Measurements from ENCODE around the gene ZNF486. TPM values are rescaled to one million over a fixed set of nuclear protein-coding genes. Genes with fewer than 3 reads are reported as not detected.

ZNF486 gene
- total and polyA plus RNA-seq, 2 experiments from 2014 or later: 1.8 to 14.7 TPM

DNA sequence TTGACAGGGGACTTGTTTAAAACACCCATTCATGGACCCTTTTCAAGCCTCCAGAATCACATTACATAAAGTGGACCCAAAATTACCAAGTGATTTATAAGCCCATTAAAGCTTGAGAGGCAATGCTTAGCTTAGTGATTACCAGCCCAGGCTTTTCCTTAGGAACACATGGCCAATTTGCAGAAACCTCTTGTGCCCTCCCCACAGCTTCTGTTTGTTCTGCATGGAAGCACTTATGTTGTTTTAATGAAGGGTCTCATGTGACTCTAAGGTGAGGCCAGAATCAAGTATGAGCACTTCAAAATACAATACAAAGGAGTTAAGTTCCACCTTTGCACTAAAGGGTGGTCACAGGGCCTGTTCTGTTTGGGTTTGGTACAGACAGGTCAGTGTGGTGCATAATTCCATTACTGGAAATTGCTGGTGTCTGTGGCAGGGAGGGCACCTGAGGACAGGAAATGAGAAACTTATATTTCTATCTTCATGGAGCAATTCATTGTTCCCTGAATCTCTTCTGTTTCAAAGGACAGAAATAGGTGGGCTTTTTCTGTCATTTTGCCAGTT lies 15.3 kb downstream of the ZNF486 start:
- H3K9me2 ChIP-seq (replicated peaks; ENCODE audit: insufficient read depth): no peaks in the 10 kb centered on the region
- TF ChIP-seq, protein P1, sequence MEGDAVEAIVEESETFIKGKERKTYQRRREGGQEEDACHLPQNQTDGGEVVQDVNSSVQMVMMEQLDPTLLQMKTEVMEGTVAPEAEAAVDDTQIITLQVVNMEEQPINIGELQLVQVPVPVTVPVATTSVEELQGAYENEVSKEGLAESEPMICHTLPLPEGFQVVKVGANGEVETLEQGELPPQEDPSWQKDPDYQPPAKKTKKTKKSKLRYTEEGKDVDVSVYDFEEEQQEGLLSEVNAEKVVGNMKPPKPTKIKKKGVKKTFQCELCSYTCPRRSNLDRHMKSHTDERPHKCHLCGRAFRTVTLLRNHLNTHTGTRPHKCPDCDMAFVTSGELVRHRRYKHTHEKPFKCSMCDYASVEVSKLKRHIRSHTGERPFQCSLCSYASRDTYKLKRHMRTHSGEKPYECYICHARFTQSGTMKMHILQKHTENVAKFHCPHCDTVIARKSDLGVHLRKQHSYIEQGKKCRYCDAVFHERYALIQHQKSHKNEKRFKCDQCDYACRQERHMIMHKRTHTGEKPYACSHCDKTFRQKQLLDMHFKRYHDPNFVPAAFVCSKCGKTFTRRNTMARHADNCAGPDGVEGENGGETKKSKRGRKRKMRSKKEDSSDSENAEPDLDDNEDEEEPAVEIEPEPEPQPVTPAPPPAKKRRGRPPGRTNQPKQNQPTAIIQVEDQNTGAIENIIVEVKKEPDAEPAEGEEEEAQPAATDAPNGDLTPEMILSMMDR (IDR thresholded peaks at IDR 0.05; ENCODE audit: poor library complexity): no peak
- no peak for TF ChIP-seq EZH2 (IDR thresholded peaks at IDR 0.05; ENCODE audit: borderline replicate concordance)
- TF ChIP-seq EZH2phosphoT487 (IDR thresholded peaks at IDR 0.05; ENCODE audit: low read depth, severe bottlenecking, unreplicated experiment): no peak
- no peak for DNase-seq (ENCODE audit: low spot score)
- H3K36me3 ChIP-seq (replicated peaks; ENCODE audit: insufficient read depth, low read depth): no peaks in the 10 kb centered on the region
- H3K4me3 ChIP-seq: no peak overlapping the region
- H4K20me1 ChIP-seq (ENCODE audit: insufficient read depth, poor library complexity, severe bottlenecking): no peaks in the 10 kb centered on the region
- no peaks in the 10 kb centered on the region for H3K4me1 ChIP-seq (ENCODE audit: insufficient read depth)
- H2AFZ ChIP-seq: no peak overlapping the region
- H3K27me3 ChIP-seq: no peaks in the 10 kb centered on the region
- H3K79me2 ChIP-seq: peaks cover 40% of the 10 kb centered on the region
- H3K27ac ChIP-seq: no peak overlapping the region
- no peak overlapping the region for H3K4me2 ChIP-seq
- no peaks in the 10 kb centered on the region for H3K9me3 ChIP-seq (ENCODE audit: low read depth)

DNA sequence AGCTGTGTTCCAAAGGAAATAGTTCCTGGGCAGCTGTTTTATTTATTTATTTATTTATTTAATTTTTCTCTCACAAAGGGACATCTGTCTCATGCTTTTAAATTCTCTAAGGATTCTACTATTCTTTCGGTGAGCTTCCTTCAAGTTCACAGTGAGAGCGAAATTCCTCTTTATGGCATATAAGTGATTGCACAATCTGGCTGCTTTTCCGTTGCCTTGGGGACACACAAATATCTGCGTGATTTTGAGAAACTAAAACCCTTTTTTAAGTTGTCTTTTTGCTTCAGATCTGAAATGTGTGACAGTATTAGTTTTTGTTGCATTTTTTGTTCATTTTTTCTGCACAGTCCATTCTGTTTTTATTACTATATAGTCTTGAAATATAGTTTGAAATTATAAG lies 19.2 kb downstream of the ZNF486 start:
- Histone ChIP-seq H3K27ac (no peak overlapping the region), H2AFZ (no peak overlapping the region), H3K79me2 (peaks cover 18% of the 10 kb centered on the region), H3K4me2 (no peak overlapping the region), H3K36me3 (replicated peaks; ENCODE audit: insufficient read depth, low read depth) (peaks cover 14% of the 10 kb centered on the region), H3K4me1 (ENCODE audit: insufficient read depth) (no peaks in the 10 kb centered on the region), H3K27me3 (no peaks in the 10 kb centered on the region), H3K4me3 (no peak overlapping the region), H3K9me2 (replicated peaks; ENCODE audit: insufficient read depth) (no peaks in the 10 kb centered on the region), H3K9me3 (ENCODE audit: low read depth) (peaks cover 6% of the 10 kb centered on the region), H4K20me1 (ENCODE audit: insufficient read depth, poor library complexity, severe bottlenecking) (no peaks in the 10 kb centered on the region)
- 92% methylated on average over 4 of the region's 4 CpGs for WGBS (ENCODE audit: low lambda C conversion rate, missing lambda C conversion rate)
- TF ChIP-seq, protein P1 (IDR thresholded peaks at IDR 0.05; ENCODE audit: poor library complexity): no peak
- no peak for TF ChIP-seq EZH2phosphoT487 (IDR thresholded peaks at IDR 0.05; ENCODE audit: low read depth, severe bottlenecking, unreplicated experiment)
- TF ChIP-seq EZH2 (IDR thresholded peaks at IDR 0.05; ENCODE audit: borderline replicate concordance): no peak
- no peak for DNase-seq (ENCODE audit: low spot score)

DNA sequence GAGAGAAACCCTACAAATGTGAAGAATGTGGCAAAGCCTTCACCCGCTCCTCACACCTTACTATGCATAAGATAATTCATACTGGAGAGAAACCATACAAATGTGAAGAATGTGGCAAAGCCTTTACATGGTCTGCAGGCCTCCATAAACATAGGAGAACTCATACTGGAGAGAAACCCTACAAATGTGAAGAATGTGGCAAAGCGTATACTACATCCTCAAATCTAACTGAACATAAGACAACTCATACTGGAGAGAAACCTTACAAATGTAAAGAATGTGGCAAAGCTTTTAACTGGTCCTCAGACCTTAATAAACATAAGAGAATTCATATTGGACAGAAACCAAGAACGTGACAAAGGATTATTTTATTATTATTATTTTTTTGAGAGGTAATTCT lies 30.7 kb downstream of the ZNF486 start:
- no peak for TF ChIP-seq EZH2phosphoT487 (IDR thresholded peaks at IDR 0.05; ENCODE audit: low read depth, severe bottlenecking, unreplicated experiment)
- no peak for TF ChIP-seq EZH2 (IDR thresholded peaks at IDR 0.05; ENCODE audit: borderline replicate concordance)
- TF ChIP-seq, protein P1 (IDR thresholded peaks at IDR 0.05; ENCODE audit: poor library complexity): no peak
- no peak overlapping the region for H3K27ac ChIP-seq

More for the DNA sequence above, 30.7 kb downstream of the ZNF486 start:
- 94% methylated on average over 3 of the region's 3 CpGs for WGBS (ENCODE audit: low lambda C conversion rate, missing lambda C conversion rate)
- Histone ChIP-seq H2AFZ (no peak overlapping the region), H3K4me1 (ENCODE audit: insufficient read depth) (no peaks in the 10 kb centered on the region), H3K9me2 (replicated peaks; ENCODE audit: insufficient read depth) (no peaks in the 10 kb centered on the region), H4K20me1 (ENCODE audit: insufficient read depth, poor library complexity, severe bottlenecking) (no peaks in the 10 kb centered on the region), H3K36me3 (replicated peaks; ENCODE audit: insufficient read depth, low read depth) (peaks cover 16% of the 10 kb centered on the region), H3K27me3 (no peaks in the 10 kb centered on the region), H3K4me3 (no peak overlapping the region), H3K4me2 (no peak overlapping the region), H3K79me2 (no peaks in the 10 kb centered on the region), H3K9me3 (ENCODE audit: low read depth) (peaks cover 58% of the 10 kb centered on the region)
- DNase-seq (ENCODE audit: low spot score): no peak
